Subcutaneous adipose tissue (tissue), 4 donors: ENCODE measurements around the gene DYNC2LI1. TPM values are rescaled to one million over a fixed set of nuclear protein-coding genes. Genes with fewer than 3 reads are reported as not detected.

Experiments
- CTCF ChIP-seq: fragments of 450-650 bp; IDR thresholded peaks from one replicate; pipeline ENCODE4 v1.5.1; 2016; ENCODE audit warnings: low read depth, mild to moderate bottlenecking, control low read depth, antibody characterized with exemption, moderate library complexity
- total RNA-seq, 4 donors: library from RNA; depleted of rRNA; stranded (reverse); fragments of >200 nt; gene quantifications; one replicate each; pipeline ENCODE4 v1.1.0, GENCODE V29; 2016

Gene DYNC2LI1
- total RNA-seq, 4 donors from 2014 or later: 32.0 to 41.4 (median 34.5) TPM

GRCh38 chr2:43749583-43749982, 24.3 kb upstream of the DYNC2LI1 start:
- TF ChIP-seq CTCF: no peak

GRCh38 chr2:43751476-43751990, 22.3 kb upstream of the DYNC2LI1 start:
- TF ChIP-seq CTCF: no peak

- TF ChIP-seq CTCF: no peak
These were observed 21.5 kb upstream of the DYNC2LI1 start for GRCh38 chr2:43752302-43752701.

GRCh38 chr2:43754180-43754579, 19.7 kb upstream of the DYNC2LI1 start:
- no peak for TF ChIP-seq CTCF

GRCh38 chr2:43758739-43759138, 15.1 kb upstream of the DYNC2LI1 start:
- TF ChIP-seq CTCF: no peak

- TF ChIP-seq CTCF: no peak
These were observed 14.6 kb upstream of the DYNC2LI1 start for GRCh38 chr2:43759195-43759594.

- TF ChIP-seq CTCF: no peak
These were observed 11.6 kb upstream of the DYNC2LI1 start for GRCh38 chr2:43762286-43762685.
